AG09309 (cell line): ENCODE results near the gene CA6.

Experiments
- DNase-seq: peaks from one replicate; pipeline ENCODE4 v3.0.0-alpha.2; 2010; ENCODE audit warnings: low read depth
- H3K4me3 ChIP-seq: 2 replicates; pipeline ENCODE4 v1.5.1; 2011; ENCODE audit warnings: mild to moderate bottlenecking, low read depth, low read length, moderate library complexity; ENCODE audit not compliant: control insufficient read depth
- CTCF ChIP-seq: IDR thresholded peaks from 2 replicates; pipeline ENCODE4 v1.5.1; 2011; ENCODE audit warnings: mild to moderate bottlenecking, low read depth, low read length, inconsistent platforms; ENCODE audit not compliant: insufficient read depth, control insufficient read depth; ENCODE audit errors: missing control alignments

CA6 gene

GRCh38 chr1:9006956-9007615, 61.4 kb downstream of the CA6 start:
- no peak for TF ChIP-seq CTCF
- no peak for DNase-seq
- H3K4me3 ChIP-seq: no peak overlapping the region

DNA sequence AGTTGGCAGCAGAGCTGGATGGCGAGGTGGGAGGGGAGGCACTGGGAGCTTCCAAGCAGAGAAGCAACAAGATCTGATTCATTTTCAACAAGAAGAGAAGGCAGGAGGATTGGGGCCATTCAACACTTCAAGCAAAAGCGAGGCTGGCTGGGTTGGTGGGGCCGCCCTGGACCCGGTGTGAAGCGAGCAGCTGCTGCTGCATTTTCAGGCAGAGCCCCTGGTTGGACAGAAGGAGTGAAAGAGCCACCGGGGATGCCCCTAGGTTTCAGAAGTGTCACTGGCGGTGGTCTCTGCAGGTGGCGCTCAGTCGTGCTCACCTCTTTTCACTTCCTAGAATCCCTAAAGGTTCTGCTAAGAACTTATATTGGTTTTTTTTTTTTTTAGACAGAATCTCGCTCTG, 62.6 kb downstream of the CA6 start:
- TF ChIP-seq CTCF: no peak
- no peak overlapping the region for H3K4me3 ChIP-seq
- DNase-seq: no peak

DNA sequence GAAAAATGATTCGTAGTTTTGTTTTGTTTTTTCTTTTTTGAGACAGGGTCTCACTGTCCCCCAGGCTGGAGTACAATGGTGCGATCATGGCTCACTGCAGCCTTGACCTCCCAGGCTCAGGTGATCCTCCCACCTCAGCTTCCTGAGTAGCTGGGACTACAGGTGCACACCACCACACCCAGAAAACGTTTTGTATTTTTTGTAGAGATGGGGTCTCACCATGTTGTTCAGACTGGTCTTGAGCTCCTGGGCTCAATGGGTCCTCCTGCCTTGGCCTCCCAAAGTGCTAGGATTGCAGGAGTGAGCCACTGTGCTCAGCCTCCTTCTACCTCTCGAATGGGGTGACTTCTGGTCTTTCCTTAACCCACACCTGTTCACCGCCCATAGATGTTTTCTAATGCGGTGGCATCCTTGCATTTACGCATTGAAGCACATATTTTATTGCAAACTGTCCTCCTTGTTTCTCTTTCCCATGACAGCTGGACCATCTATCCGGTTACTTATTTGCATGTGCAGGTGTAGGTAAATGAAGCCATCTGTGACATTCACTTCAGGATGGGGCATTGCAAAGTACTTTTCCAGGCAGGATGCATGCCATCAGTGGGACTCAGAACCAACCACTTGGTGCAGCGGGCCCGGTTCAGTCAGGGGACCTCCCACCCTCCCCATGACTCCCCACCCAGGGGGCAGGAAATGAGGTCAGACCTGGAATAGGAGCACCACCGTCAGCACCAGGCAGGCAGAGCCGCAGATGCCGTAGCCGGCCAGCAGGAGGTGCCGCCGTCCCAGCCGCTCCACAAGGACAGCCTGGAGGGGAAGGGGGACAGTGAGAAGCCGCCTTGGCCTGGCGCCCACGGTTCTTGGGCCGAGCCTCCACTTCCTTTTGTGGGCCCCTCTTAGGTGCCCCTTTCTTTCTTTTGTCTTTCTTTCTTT, 64.0 kb downstream of the CA6 start:
- H3K4me3 ChIP-seq: no peak overlapping the region
- no peak for DNase-seq
- peak; percentile 67 for TF ChIP-seq CTCF

GRCh38 chr1:9010781-9011323, 65.2 kb downstream of the CA6 start:
- H3K4me3 ChIP-seq: no peak overlapping the region
- DNase-seq: no peak
- no peak for TF ChIP-seq CTCF

DNA sequence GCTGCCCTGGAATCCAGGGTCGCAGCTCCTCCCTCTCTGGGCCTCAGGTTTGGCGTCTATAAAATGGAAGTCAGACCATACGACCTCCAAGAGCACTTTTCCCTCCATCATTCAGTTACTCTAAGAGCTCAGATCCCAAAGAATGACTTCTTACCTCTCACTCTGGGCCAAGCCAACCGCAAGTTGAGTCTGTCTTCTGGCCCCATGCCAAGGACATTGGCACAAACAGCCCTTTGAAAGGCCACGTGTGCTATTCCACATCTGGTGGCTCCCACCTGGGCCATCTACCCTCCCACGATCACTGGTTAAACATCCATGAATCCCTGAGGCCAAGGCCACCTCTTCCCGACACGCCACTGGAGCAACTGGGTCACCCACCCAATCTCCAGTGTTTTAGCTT, 68.2 kb downstream of the CA6 start:
- H3K4me3 ChIP-seq: no peak overlapping the region
- no peak for DNase-seq
- no peak for TF ChIP-seq CTCF

GRCh38 chr1:9014475-9015375, 69.1 kb downstream of the CA6 start:
- H3K4me3 ChIP-seq: no peak overlapping the region
- DNase-seq: no peak
- no peak for TF ChIP-seq CTCF
